MCF 10A (cell line): ENCODE results near the gene TGFBI. TPM values are rescaled to one million over a fixed set of nuclear protein-coding genes. Genes with fewer than 3 reads are reported as not detected.
A peak's percentile ranks its signal among the peaks of the same experiment; 100 is the strongest.

Experiments
- BruUV-seq: library from RNA; stranded (reverse); fragments of 400-500 nt; replicated peaks from 2 replicates; lab custom pipeline; 2021; lab: Mats Ljungman, UMichigan
- CTCF ChIA-PET: fragments of 300-600 bp; sonication (Branson Sonifier 250); formaldehyde crosslinking; extraction: SDS; loops from one replicate; lab custom pipeline; 2021; ENCODE audit warnings: antibody characterized with exemption, inconsistent platforms; lab: Yijun Ruan, JAX
- POLR2A ChIA-PET: fragments of 300-600, 350-650 bp; sonication (Branson Sonifier 250); formaldehyde crosslinking; extraction: SDS; loops from one replicate; lab custom pipeline; 2020; ENCODE audit warnings: antibody characterized with exemption, inconsistent platforms; lab: Yijun Ruan, JAX
- DNase-seq: peaks from one replicate; pipeline ENCODE4 v3.0.0-alpha.2; 2018; ENCODE audit not compliant: unreplicated experiment
- H3K27ac Mint-ChIP-seq: one replicate; pipeline ENCODE4 v1.8.0; 2022; ENCODE audit warnings: mild to moderate bottlenecking, low read depth, mixed read lengths; ENCODE audit not compliant: unreplicated experiment
- H3K27me3 Mint-ChIP-seq: one replicate; pipeline ENCODE4 v1.8.0; 2022; ENCODE audit warnings: mixed read lengths; ENCODE audit not compliant: insufficient read depth, unreplicated experiment
- H3K36me3 Mint-ChIP-seq: one replicate; pipeline ENCODE4 v1.8.0; 2022; ENCODE audit warnings: mild to moderate bottlenecking, moderate library complexity, mixed read lengths; ENCODE audit not compliant: insufficient read depth, unreplicated experiment
- H3K4me1 Mint-ChIP-seq: one replicate; pipeline ENCODE4 v1.8.0; 2022; ENCODE audit warnings: mixed read lengths; ENCODE audit not compliant: insufficient read depth, unreplicated experiment
- H3K4me3 Mint-ChIP-seq: one replicate; pipeline ENCODE4 v1.8.0; 2022; ENCODE audit warnings: mild to moderate bottlenecking, moderate library complexity, mixed read lengths; ENCODE audit not compliant: unreplicated experiment
- H3K9me3 Mint-ChIP-seq: one replicate; pipeline ENCODE4 v1.8.0; 2022; ENCODE audit warnings: mixed read lengths; ENCODE audit not compliant: unreplicated experiment
- CTCF ChIP-seq: fragments of 200-600 bp; IDR thresholded peaks from one replicate; pipeline ENCODE4 v1.8.0; 2022; ENCODE audit warnings: antibody characterized with exemption, mild to moderate bottlenecking; ENCODE audit not compliant: unreplicated experiment
- intact Hi-C: fragments of 100-400 bp; cut with micrococcal nuclease; formaldehyde crosslinking; loops from 2 replicates; pipeline ENCODE4 v1.14.1; 2022
- total RNA-seq: library from RNA; stranded (reverse); gene quantifications from 2 replicates; pipeline ENCODE4 v1.2.3, GENCODE V29; 2022

Gene TGFBI
- total RNA-seq, 1 experiment from 2014 or later = 892 TPM

DNA sequence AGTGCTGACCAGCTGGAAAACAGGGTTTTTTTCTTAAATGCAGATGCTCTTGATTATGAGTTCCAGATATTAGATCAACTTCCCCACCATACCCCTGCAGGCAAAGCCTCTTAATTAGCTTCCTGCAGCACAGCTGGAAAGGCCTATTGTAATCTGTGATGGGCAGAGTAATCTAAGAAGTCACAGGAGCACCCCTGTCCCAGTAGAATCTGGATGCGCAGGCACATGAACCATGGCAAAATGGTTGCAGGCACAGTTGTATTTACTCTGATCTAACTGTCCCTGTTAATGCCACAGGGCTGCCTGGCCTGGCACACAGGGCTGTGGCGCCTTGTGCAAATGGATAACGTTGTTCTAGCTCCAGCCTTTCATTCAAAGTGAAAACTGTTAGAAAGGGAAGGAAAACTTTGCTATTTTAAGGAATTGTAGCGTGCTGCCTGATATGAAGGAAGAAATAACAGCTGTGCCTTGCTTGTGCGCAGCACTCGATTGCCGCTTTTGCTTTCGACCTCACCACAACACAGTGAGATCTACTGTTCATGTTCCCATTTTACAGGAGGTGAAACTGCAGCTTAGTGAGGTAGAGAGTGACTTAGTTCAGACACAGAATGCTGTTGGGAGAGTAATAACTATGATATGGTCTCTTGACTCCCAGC is 2.3 kb downstream of the TGFBI start:
- peaks cover 59% of the 10 kb centered on the region for H3K36me3 Mint-ChIP-seq
- POLR2A ChIA-PET = interaction anchor here (0.7 to 37.2 kb wide), 14 partner anchors 10 to 140 kb away, joined by 3 to 1604 read pairs (median 4); partner anchors contain the start of genes SMAD5 and TGFBI
- no peaks in the 10 kb centered on the region for H3K27me3 Mint-ChIP-seq
- H3K27ac Mint-ChIP-seq = peak overlapping the region; percentile 76
- DNase-seq = no peak
- H3K4me1 Mint-ChIP-seq = peaks cover 72% of the 10 kb centered on the region
- H3K9me3 Mint-ChIP-seq = no peaks in the 10 kb centered on the region
- intact Hi-C loops = no loop called here
- CTCF ChIA-PET = interaction anchor here (0.5 to 18.0 kb wide), 16 partner anchors 15 to 1191 kb away, joined by 3 to 171 read pairs (median 5); no protein-coding TSS in a partner anchor
- no peak for TF ChIP-seq CTCF
- no TSS peak for BruUV-seq
- H3K4me3 Mint-ChIP-seq = peak overlapping the region; percentile 80

DNA sequence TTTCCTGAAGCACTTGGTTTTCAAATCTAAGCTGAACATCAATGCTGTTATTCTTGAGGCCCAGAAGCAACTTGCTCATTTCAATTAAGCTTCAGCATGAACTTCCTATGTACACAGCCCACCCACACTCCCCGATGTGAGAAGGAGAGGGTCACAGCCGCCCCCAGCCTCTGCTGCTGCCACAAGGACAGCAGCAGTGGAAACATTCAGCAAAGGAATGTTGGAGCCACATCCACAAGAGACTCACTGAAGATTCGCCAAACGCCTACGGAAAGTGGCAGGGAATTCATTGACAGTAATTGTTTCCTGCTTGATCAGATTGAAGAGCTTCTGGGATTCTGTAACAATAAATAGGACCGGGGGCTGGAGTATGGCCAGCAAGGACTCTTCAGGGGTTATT is 2.9 kb downstream of the TGFBI start:
- no peak for TF ChIP-seq CTCF
- peak overlapping the region; percentile 76 for H3K27ac Mint-ChIP-seq
- H3K9me3 Mint-ChIP-seq = no peaks in the 10 kb centered on the region
- peaks cover 66% of the 10 kb centered on the region for H3K36me3 Mint-ChIP-seq
- no peaks in the 10 kb centered on the region for H3K27me3 Mint-ChIP-seq
- ChIA-PET CTCF (interaction anchor here (0.7 to 18.0 kb wide), 12 partner anchors 14 to 130 kb away, joined by 3 to 171 read pairs (median 6); no protein-coding TSS in a partner anchor), POLR2A (interaction anchor here (0.7 to 37.2 kb wide), 17 partner anchors 10 to 161 kb away, joined by 3 to 1604 read pairs (median 4); partner anchors contain the start of genes LECT2, SMAD5 and TGFBI)
- intact Hi-C loops = loop anchor here (1.0 to 2.0 kb wide), 2 partner anchors 22 to 25 kb away; no protein-coding TSS in a partner anchor
- DNase-seq = no peak
- H3K4me3 Mint-ChIP-seq = peak overlapping the region; percentile 80
- no TSS peak for BruUV-seq
- peaks cover 78% of the 10 kb centered on the region for H3K4me1 Mint-ChIP-seq

GRCh38 chr5:136032564-136032963 is 3.8 kb downstream of the TGFBI start:
- Mint-ChIP-seq H3K4me1 (peaks cover 78% of the 10 kb centered on the region), H3K4me3 (peak overlapping the region; percentile 80), H3K27me3 (no peaks in the 10 kb centered on the region), H3K27ac (peak overlapping the region; percentile 76), H3K36me3 (peaks cover 68% of the 10 kb centered on the region), H3K9me3 (peaks cover 2% of the 10 kb centered on the region)
- ChIA-PET POLR2A (interaction anchor here (0.5 to 37.2 kb wide), 17 partner anchors 9 to 337 kb away, joined by 3 to 1604 read pairs (median 4); partner anchors contain the start of genes LECT2, SMAD5 and TGFBI), CTCF (interaction anchor here (0.8 to 18.0 kb wide), 13 partner anchors 11 to 103 kb away, joined by 3 to 171 read pairs (median 6); no protein-coding TSS in a partner anchor)
- DNase-seq = peak; percentile 98
- BruUV-seq = no TSS peak
- intact Hi-C loops = loop anchor here (1.0 to 2.0 kb wide), 2 partner anchors 21 to 26 kb away; no protein-coding TSS in a partner anchor
- no peak for TF ChIP-seq CTCF

DNA sequence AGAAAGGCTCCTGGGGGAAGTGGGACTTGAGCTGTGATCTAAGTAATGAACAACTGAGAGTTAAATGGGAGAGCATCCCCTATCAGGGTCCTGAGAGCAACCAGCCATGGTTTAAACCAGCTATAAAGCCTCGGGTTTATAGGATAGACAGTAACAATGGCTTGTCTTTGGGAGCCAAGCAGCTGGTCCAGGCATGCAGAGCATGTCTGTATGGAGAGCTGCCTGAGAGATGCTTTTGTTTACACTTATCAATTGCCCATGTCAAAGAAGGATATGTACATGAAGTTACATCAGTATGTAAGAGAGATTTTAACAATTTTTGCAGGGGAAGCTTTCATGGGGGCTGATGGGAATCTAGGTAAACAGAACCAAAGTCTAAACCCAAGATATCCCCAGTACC is 4.4 kb downstream of the TGFBI start:
- ChIA-PET POLR2A (interaction anchor here (1.0 to 37.2 kb wide), 19 partner anchors 13 to 123 kb away, joined by 3 to 1604 read pairs (median 6); partner anchors contain the start of genes LECT2, SMAD5 and TGFBI), CTCF (interaction anchor here (0.6 to 18.0 kb wide), 18 partner anchors 10 to 1596 kb away, joined by 3 to 171 read pairs (median 5); no protein-coding TSS in a partner anchor)
- H3K4me3 Mint-ChIP-seq = peak overlapping the region; percentile 80
- peaks cover 75% of the 10 kb centered on the region for H3K36me3 Mint-ChIP-seq
- peak overlapping the region; percentile 76 for H3K27ac Mint-ChIP-seq
- no peak for DNase-seq
- BruUV-seq = TSS peak; percentile 83
- H3K9me3 Mint-ChIP-seq = peaks cover 6% of the 10 kb centered on the region
- H3K4me1 Mint-ChIP-seq = peaks cover 78% of the 10 kb centered on the region
- intact Hi-C loops = loop anchor here (1.0 to 2.0 kb wide), 2 partner anchors 26 to 88 kb away; no protein-coding TSS in a partner anchor
- no peak for TF ChIP-seq CTCF
- no peaks in the 10 kb centered on the region for H3K27me3 Mint-ChIP-seq
